Measurements from ENCODE around the gene ING4.

DNA sequence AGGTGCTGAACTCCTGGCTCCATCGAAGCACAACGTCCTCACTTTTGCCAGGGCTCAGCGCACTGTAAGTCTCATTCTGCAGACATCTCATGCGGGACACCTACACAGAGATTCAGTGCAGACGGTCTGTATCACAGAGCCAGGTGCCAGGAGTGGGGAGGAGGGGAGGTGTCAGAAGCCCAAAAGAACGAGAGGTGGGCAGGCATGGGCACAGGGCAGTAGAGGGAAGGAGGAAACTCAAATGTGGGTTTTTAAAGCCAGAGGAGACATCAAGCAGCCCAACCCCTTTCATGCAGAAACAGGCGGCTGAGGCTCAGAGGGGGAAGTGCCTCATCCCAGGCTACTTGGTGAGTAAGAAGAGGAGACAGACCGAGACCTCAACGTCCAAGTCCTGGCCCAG, 24.6 kb downstream of the ING4 start:
- no peak for TF ChIP-seq TEAD4 (IDR thresholded peaks at IDR 0.05)
- TF ChIP-seq EP300 (IDR thresholded peaks at IDR 0.05; ENCODE audit: borderline replicate concordance), result no peak
- TF ChIP-seq RAD21 (IDR thresholded peaks at IDR 0.05; ENCODE audit: low read depth), result no peak
- no peak for TF ChIP-seq TCF12 (IDR thresholded peaks at IDR 0.05; ENCODE audit: low read depth)
- TF ChIP-seq ZBTB7A (IDR thresholded peaks at IDR 0.05; ENCODE audit: low read depth), result no peak
- TF ChIP-seq NFIC (IDR thresholded peaks at IDR 0.05), result no peak
- TF ChIP-seq CREB1 (IDR thresholded peaks at IDR 0.05; ENCODE audit: low read depth), result no peak
- no peak for TF ChIP-seq MAX (IDR thresholded peaks at IDR 0.05)
- TF ChIP-seq TAF1 (IDR thresholded peaks at IDR 0.05; ENCODE audit: low read depth), result no peak

Data from Ishikawa (cell line).